Neural cell (in vitro differentiated cells): ENCODE results near the gene TLL2. TPM values are rescaled to one million over a fixed set of nuclear protein-coding genes. Genes with fewer than 3 reads are reported as not detected.

Source experiments
- H2AFZ ChIP-seq: fragments of 200-600, 300-800 bp; sonication (generic), shearing (Covaris generic); 2 replicates; pipeline ENCODE4 v1.6.0; 2014; ENCODE audit warnings: low read depth, mild to moderate bottlenecking, antibody characterized with exemption, low read length, moderate library complexity
- H3F3A ChIP-seq: fragments of 200-600 bp; shearing (Covaris generic); 2 replicates; pipeline ENCODE4 v1.6.1; 2016; ENCODE audit warnings: mild to moderate bottlenecking, moderate library complexity, mixed read lengths, antibody characterized with exemption, low read length; ENCODE audit not compliant: insufficient read depth, poor library complexity, severe bottlenecking
- H3K27ac ChIP-seq: fragments of 200-600, 300-800 bp; sonication (generic), shearing (Covaris generic); 2 replicates; pipeline ENCODE4 v1.5.1; 2014; ENCODE audit warnings: mild to moderate bottlenecking, low read length, moderate library complexity
- H3K27me3 ChIP-seq: fragments of 300-800, 200-600 bp; sonication (generic), shearing (Covaris generic); 2 replicates; pipeline ENCODE4 v1.6.0; 2014; ENCODE audit warnings: mild to moderate bottlenecking, low read depth, low read length, moderate library complexity; ENCODE audit not compliant: insufficient read depth
- H3K36me3 ChIP-seq: fragments of 300-800, 200-600 bp; sonication (generic), shearing (Covaris generic); 2 replicates; pipeline ENCODE4 v1.5.1; 2014; ENCODE audit warnings: mild to moderate bottlenecking, antibody characterized with exemption, low read length, moderate library complexity; ENCODE audit not compliant: insufficient read depth
- H3K4me2 ChIP-seq: fragments of 300-800, 200-600 bp; sonication (generic), shearing (Covaris generic); 2 replicates; pipeline ENCODE4 v1.6.0; 2014; ENCODE audit warnings: mild to moderate bottlenecking, low read length
- H3K4me3 ChIP-seq: fragments of 300-800, 200-600 bp; sonication (generic), shearing (Covaris generic); 2 replicates; pipeline ENCODE4 v1.5.1; 2014; ENCODE audit warnings: mild to moderate bottlenecking, low read length, moderate library complexity
- H3K79me2 ChIP-seq: fragments of 200-600 bp; shearing (Covaris generic); replicated peaks from 2 replicates; pipeline ENCODE4 v1.6.0; 2014; ENCODE audit warnings: mild to moderate bottlenecking, low read length, moderate library complexity; ENCODE audit not compliant: insufficient read depth
- H3K9ac ChIP-seq: fragments of 300-800, 200-600 bp; sonication (generic), shearing (Covaris generic); 2 replicates; pipeline ENCODE4 v1.6.1; 2016; ENCODE audit warnings: mild to moderate bottlenecking, low read length, mixed read lengths
- H3K9me2 ChIP-seq: fragments of 200-600 bp; shearing (Covaris generic); 2 replicates; pipeline ENCODE4 v1.6.1; 2016; ENCODE audit warnings: mild to moderate bottlenecking, low read length, mixed read lengths; ENCODE audit not compliant: insufficient read depth
- H3K9me3 ChIP-seq: fragments of 200-600, 300-800 bp; sonication (generic), shearing (Covaris generic); 2 replicates; pipeline ENCODE4 v1.6.1; 2016; ENCODE audit warnings: mild to moderate bottlenecking, mixed run types, low read length, moderate library complexity, mixed read lengths
- H4K20me1 ChIP-seq: fragments of 200-600 bp; shearing (Covaris generic); 2 replicates; pipeline ENCODE4 v1.6.1; 2016; ENCODE audit warnings: mild to moderate bottlenecking, mixed run types; ENCODE audit not compliant: insufficient read depth
- CTCF ChIP-seq: fragments of 450-650 bp; IDR thresholded peaks from 2 replicates; pipeline ENCODE4 v1.5.1; 2014; ENCODE audit warnings: antibody characterized with exemption, mild to moderate bottlenecking, moderate library complexity; ENCODE audit not compliant: poor library complexity, severe bottlenecking
- EP300 ChIP-seq: fragments of 450-650 bp; conservative IDR thresholded peaks from 2 replicates; pipeline ENCODE4 v1.6.1; 2014; ENCODE audit warnings: antibody characterized with exemption, mild to moderate bottlenecking, moderate library complexity; ENCODE audit not compliant: poor library complexity, severe bottlenecking
- EZH2 ChIP-seq: fragments of 200-600, 300-800 bp; shearing (Covaris generic), sonication (generic); IDR thresholded peaks from 2 replicates; pipeline ENCODE4 v1.6.1; 2014; ENCODE audit warnings: antibody characterized with exemption, low read length, borderline replicate concordance, mild to moderate bottlenecking; ENCODE audit not compliant: insufficient read depth, poor library complexity, severe bottlenecking
- MXI1 ChIP-seq: fragments of 450-650 bp; conservative IDR thresholded peaks from 2 replicates; pipeline ENCODE4 v1.6.1; 2014; ENCODE audit warnings: antibody characterized with exemption, mild to moderate bottlenecking; ENCODE audit not compliant: poor library complexity, severe bottlenecking
- POLR2AphosphoS5 ChIP-seq: IDR thresholded peaks from 2 replicates; pipeline ENCODE4 v1.6.1; 2012
- RAD21 ChIP-seq: fragments of 450-650 bp; conservative IDR thresholded peaks from 2 replicates; pipeline ENCODE4 v1.6.1; 2014; ENCODE audit warnings: antibody characterized with exemption, mild to moderate bottlenecking, moderate library complexity
- REST ChIP-seq: IDR thresholded peaks from 2 replicates; pipeline ENCODE4 v1.6.1; 2012; ENCODE audit warnings: borderline replicate concordance
- SMC3 ChIP-seq: fragments of 450-650 bp; conservative IDR thresholded peaks from 2 replicates; pipeline ENCODE4 v1.6.1; 2014; ENCODE audit warnings: antibody characterized with exemption, mild to moderate bottlenecking, moderate library complexity; ENCODE audit not compliant: poor library complexity
- TAF1 ChIP-seq: IDR thresholded peaks from 2 replicates; pipeline ENCODE4 v1.6.1; 2012; ENCODE audit warnings: low read depth
- polyA plus RNA-seq: library from polyadenylated mRNA; depleted of rRNA; stranded (reverse); fragments of >200 nt; gene quantifications from 2 replicates; pipeline ENCODE4 v1.2.3, GENCODE V29; 2014

TLL2 gene
- polyA plus RNA-seq, 1 donor from 2014 or later, result 0.11 TPM

- H3K27me3 ChIP-seq, result peaks cover 19% of the 10 kb centered on the region
These were observed 44.9 kb downstream of the TLL2 start for GRCh38 chr10:96468845-96469244.

GRCh38 chr10:96465599-96465998, 48.1 kb downstream of the TLL2 start:
- Histone ChIP-seq H3K9ac (no peak overlapping the region), H3F3A (no peaks in the 10 kb centered on the region), H3K36me3 (no peaks in the 10 kb centered on the region), H3K4me3 (no peak overlapping the region), H3K4me2 (no peak overlapping the region), H2AFZ (no peak overlapping the region), H3K27me3 (no peaks in the 10 kb centered on the region), H3K9me2 (no peaks in the 10 kb centered on the region), H3K9me3 (peaks cover 4% of the 10 kb centered on the region), H3K27ac (no peak overlapping the region), H4K20me1 (no peaks in the 10 kb centered on the region), H3K79me2 (no peaks in the 10 kb centered on the region)
- no peak for TF ChIP-seq MXI1
- TF ChIP-seq REST, result no peak
- no peak for TF ChIP-seq CTCF
- TF ChIP-seq RAD21, result no peak
- no peak for TF ChIP-seq EP300
- TF ChIP-seq SMC3, result no peak
- TF ChIP-seq POLR2AphosphoS5, result no peak

More at GRCh38 chr10:96468845-96469244, 44.9 kb downstream of the TLL2 start:
- no peaks in the 10 kb centered on the region for H3K79me2 ChIP-seq
- H3K9ac ChIP-seq, result no peak overlapping the region
- H3K27ac ChIP-seq, result no peak overlapping the region
- H2AFZ ChIP-seq, result no peak overlapping the region
- H3K4me2 ChIP-seq, result no peak overlapping the region
- no peaks in the 10 kb centered on the region for H4K20me1 ChIP-seq
- H3K9me2 ChIP-seq, result no peaks in the 10 kb centered on the region
- no peaks in the 10 kb centered on the region for H3F3A ChIP-seq
- H3K4me3 ChIP-seq, result no peak overlapping the region
- no peaks in the 10 kb centered on the region for H3K9me3 ChIP-seq
- H3K36me3 ChIP-seq, result no peaks in the 10 kb centered on the region
- TF ChIP-seq TAF1, result no peak
- TF ChIP-seq POLR2AphosphoS5, result no peak
- no peak for TF ChIP-seq EZH2
- TF ChIP-seq REST, result no peak
- no peak for TF ChIP-seq CTCF
- TF ChIP-seq MXI1, result no peak
- no peak for TF ChIP-seq SMC3
